GM18502 (cell line): ENCODE measurements around the gene CEACAM5.
"Not testable (repeated sequence)": the region's sequence is repeated elsewhere in the genome, so short reads cannot be mapped to it uniquely, and the experiment has no call there.

Source experiments
- ATAC-seq: cut with Tn5 transposase; IDR thresholded peaks from one replicate; pipeline ENCODE4 v1.9.1; 2021; ENCODE audit warnings: mild to moderate bottlenecking; ENCODE audit not compliant: unreplicated experiment, poor library complexity

The CEACAM5 gene

GRCh38 chr19:41735071-41735600 lies 26.7 kb downstream of the CEACAM5 start:
- ATAC-seq: no peak

- ATAC-seq: no peak
Measured at GRCh38 chr19:41739361-41739760, 30.9 kb downstream of the CEACAM5 start.

GRCh38 chr19:41740415-41741243 lies 32.2 kb downstream of the CEACAM5 start:
- ATAC-seq: no peak

- no peak for ATAC-seq
Measured at GRCh38 chr19:41741244-41741554, 32.8 kb downstream of the CEACAM5 start.

- ATAC-seq: no peak
Measured at GRCh38 chr19:41744850-41745249, 36.4 kb downstream of the CEACAM5 start.

GRCh38 chr19:41745756-41746155 lies 37.3 kb downstream of the CEACAM5 start:
- no peak for ATAC-seq

GRCh38 chr19:41746593-41747227 lies 38.3 kb downstream of the CEACAM5 start:
- ATAC-seq: no peak

GRCh38 chr19:41748012-41748411 lies 39.6 kb downstream of the CEACAM5 start:
- ATAC-seq: no peak

- not testable (repeated sequence) for ATAC-seq
Measured at GRCh38 chr19:41750248-41751134, 42.1 kb downstream of the CEACAM5 start.

- no peak for ATAC-seq
Measured at GRCh38 chr19:41753159-41753558, 44.7 kb downstream of the CEACAM5 start.

- ATAC-seq: no peak
Measured at GRCh38 chr19:41753936-41754529, 45.6 kb downstream of the CEACAM5 start.

- no peak for ATAC-seq
Measured at GRCh38 chr19:41755328-41755913, 47.0 kb downstream of the CEACAM5 start, which contains the start of gene CEACAM6. Gene CEACAM6, plus strand, starts transcription at chr19:41755530. Its CDS starts 109 bp downstream, at chr19:41755639.

- no peak for ATAC-seq
Measured at GRCh38 chr19:41758846-41759245, 50.4 kb downstream of the CEACAM5 start.

GRCh38 chr19:41767115-41767514 lies 58.7 kb downstream of the CEACAM5 start:
- no peak for ATAC-seq

GRCh38 chr19:41768105-41768504 lies 59.7 kb downstream of the CEACAM5 start:
- ATAC-seq: not testable (repeated sequence)

GRCh38 chr19:41769608-41770007 lies 61.2 kb downstream of the CEACAM5 start:
- ATAC-seq: no peak

- ATAC-seq: no peak
Measured at GRCh38 chr19:41771410-41771809, 63.0 kb downstream of the CEACAM5 start.

GRCh38 chr19:41774515-41774980 lies 66.1 kb downstream of the CEACAM5 start:
- no peak for ATAC-seq

- ATAC-seq: no peak
Measured at GRCh38 chr19:41776700-41777099, 68.3 kb downstream of the CEACAM5 start.
